Measurements from ENCODE around the gene CD80. TPM values are rescaled to one million over a fixed set of nuclear protein-coding genes. Genes with fewer than 3 reads are reported as not detected.

Gene CD80
- total RNA-seq, 1 experiment from 2014 or later = not detected

DNA sequence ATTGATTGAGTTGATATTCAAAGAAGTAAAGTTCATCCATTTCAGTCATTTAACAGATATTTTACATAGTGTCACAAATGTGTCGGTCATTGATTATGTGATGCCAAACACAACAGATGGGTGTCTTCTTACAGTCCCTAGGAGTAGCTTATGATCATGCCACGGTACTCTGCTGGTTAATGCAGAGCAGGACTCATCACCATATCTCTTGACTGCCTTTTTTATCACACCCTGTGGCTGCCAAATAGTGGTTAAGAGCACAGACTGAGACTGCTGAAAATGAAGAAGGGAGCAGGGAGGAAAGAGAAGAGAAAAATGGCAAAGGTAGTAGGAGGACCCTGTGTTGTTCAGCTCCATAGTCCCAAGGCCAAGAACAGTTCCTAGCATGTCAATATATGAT lies 73.9 kb downstream of the CD80 start:
- POLR2A ChIA-PET (ENCODE audit: low non-redundant PET) = no interaction called here
- intact Hi-C loops (cut with micrococcal nuclease; ENCODE audit: unreplicated experiment) = no loop called here
- no peak overlapping the region for H3K4me3 ChIP-seq (ENCODE audit: low read depth, low read length, poor library complexity, severe bottlenecking)
- no peak overlapping the region for H3K27ac ChIP-seq (ENCODE audit: low read depth, low read length, poor library complexity, severe bottlenecking)
- H3K27me3 ChIP-seq (replicated peaks; ENCODE audit: insufficient read depth, low read depth, low read length, poor library complexity) = no peaks in the 10 kb centered on the region
- no peaks in the 10 kb centered on the region for H3K4me1 ChIP-seq (ENCODE audit: insufficient read depth, low read length, poor library complexity, severe bottlenecking)
- no TSS peak for BruUV-seq (replicated peaks)
- no peak for TF ChIP-seq EZH2 (IDR thresholded peaks at IDR 0.05; ENCODE audit: borderline replicate concordance, low read depth, low read length, poor library complexity, severe bottlenecking)
- TF ChIP-seq, protein P1, sequence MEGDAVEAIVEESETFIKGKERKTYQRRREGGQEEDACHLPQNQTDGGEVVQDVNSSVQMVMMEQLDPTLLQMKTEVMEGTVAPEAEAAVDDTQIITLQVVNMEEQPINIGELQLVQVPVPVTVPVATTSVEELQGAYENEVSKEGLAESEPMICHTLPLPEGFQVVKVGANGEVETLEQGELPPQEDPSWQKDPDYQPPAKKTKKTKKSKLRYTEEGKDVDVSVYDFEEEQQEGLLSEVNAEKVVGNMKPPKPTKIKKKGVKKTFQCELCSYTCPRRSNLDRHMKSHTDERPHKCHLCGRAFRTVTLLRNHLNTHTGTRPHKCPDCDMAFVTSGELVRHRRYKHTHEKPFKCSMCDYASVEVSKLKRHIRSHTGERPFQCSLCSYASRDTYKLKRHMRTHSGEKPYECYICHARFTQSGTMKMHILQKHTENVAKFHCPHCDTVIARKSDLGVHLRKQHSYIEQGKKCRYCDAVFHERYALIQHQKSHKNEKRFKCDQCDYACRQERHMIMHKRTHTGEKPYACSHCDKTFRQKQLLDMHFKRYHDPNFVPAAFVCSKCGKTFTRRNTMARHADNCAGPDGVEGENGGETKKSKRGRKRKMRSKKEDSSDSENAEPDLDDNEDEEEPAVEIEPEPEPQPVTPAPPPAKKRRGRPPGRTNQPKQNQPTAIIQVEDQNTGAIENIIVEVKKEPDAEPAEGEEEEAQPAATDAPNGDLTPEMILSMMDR (conservative IDR thresholded peaks at IDR 0.05; ENCODE audit: low read depth, low read length) = no peak
- H3K36me3 ChIP-seq (ENCODE audit: insufficient read depth, low read length, poor library complexity, severe bottlenecking) = peaks cover 2% of the 10 kb centered on the region
- no peak for DNase-seq (ENCODE audit: low spot score)
- H3K9me3 ChIP-seq (ENCODE audit: low read depth, low read length, poor library complexity, severe bottlenecking) = no peaks in the 10 kb centered on the region
- CTCF ChIA-PET = interaction anchor here (1.2 kb wide), 1 partner anchor 66 kb away, joined by 3 read pairs; no protein-coding TSS in a partner anchor

DNA sequence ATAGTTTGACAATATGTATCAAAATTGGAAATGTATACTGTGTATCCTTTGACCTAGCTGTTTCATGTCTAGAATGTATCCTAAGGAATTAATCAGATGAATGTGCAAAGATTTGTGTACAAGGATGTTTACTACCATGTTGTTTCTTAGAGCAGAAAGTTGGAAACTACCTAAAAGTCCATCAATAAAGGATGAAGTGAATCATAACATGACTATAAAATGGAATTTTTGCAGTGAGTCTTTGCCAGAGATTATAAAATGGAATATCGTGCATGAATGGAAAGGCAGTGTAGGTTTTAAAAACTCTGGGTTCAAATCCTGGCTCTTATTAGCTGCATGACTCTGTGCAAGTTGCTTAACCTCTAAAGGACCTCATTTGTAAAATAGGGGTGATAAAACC lies 76.3 kb downstream of the CD80 start:
- DNase-seq (ENCODE audit: low spot score) = no peak
- BruUV-seq (replicated peaks) = no TSS peak
- Histone ChIP-seq H3K27me3 (replicated peaks; ENCODE audit: insufficient read depth, low read depth, low read length, poor library complexity) (no peaks in the 10 kb centered on the region), H3K36me3 (ENCODE audit: insufficient read depth, low read length, poor library complexity, severe bottlenecking) (peaks cover 2% of the 10 kb centered on the region), H3K27ac (ENCODE audit: low read depth, low read length, poor library complexity, severe bottlenecking) (no peak overlapping the region), H3K4me1 (ENCODE audit: insufficient read depth, low read length, poor library complexity, severe bottlenecking) (no peaks in the 10 kb centered on the region), H3K9me3 (ENCODE audit: low read depth, low read length, poor library complexity, severe bottlenecking) (no peaks in the 10 kb centered on the region), H3K4me3 (ENCODE audit: low read depth, low read length, poor library complexity, severe bottlenecking) (no peak overlapping the region)
- intact Hi-C loops (cut with micrococcal nuclease; ENCODE audit: unreplicated experiment) = no loop called here
- CTCF ChIA-PET = no interaction called here
- POLR2A ChIA-PET (ENCODE audit: low non-redundant PET) = no interaction called here
- TF ChIP-seq EZH2 (IDR thresholded peaks at IDR 0.05; ENCODE audit: borderline replicate concordance, low read depth, low read length, poor library complexity, severe bottlenecking) = no peak
- TF ChIP-seq, protein P1 (conservative IDR thresholded peaks at IDR 0.05; ENCODE audit: low read depth, low read length) = no peak

DNA sequence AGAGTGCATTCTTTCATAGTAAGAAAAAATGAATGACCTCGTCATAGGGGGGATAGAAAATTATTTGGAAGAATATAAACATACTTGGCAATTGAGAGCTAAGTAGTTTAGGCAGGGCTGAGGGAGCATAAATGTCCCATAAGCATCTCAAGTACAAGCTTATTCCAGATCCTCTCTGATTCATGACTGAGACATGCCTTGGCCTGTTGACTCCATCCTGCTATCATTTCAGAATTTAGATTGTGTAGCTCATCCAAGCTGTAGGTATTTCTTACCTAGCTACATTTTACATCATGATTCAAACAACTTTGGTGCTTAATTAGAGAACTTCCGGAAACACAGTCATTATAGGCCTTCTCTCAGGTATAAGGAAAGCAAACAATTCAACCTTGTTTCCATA lies 78.3 kb downstream of the CD80 start:
- ChIA-PET POLR2A (ENCODE audit: low non-redundant PET) (no interaction called here), CTCF (no interaction called here)
- intact Hi-C loops (cut with micrococcal nuclease; ENCODE audit: unreplicated experiment) = no loop called here
- no peaks in the 10 kb centered on the region for H3K27me3 ChIP-seq (replicated peaks; ENCODE audit: insufficient read depth, low read depth, low read length, poor library complexity)
- TF ChIP-seq EZH2 (IDR thresholded peaks at IDR 0.05; ENCODE audit: borderline replicate concordance, low read depth, low read length, poor library complexity, severe bottlenecking) = no peak
- TF ChIP-seq, protein P1 (conservative IDR thresholded peaks at IDR 0.05; ENCODE audit: low read depth, low read length) = no peak
- H3K27ac ChIP-seq (ENCODE audit: low read depth, low read length, poor library complexity, severe bottlenecking) = no peak overlapping the region
- H3K4me3 ChIP-seq (ENCODE audit: low read depth, low read length, poor library complexity, severe bottlenecking) = no peak overlapping the region
- BruUV-seq (replicated peaks) = no TSS peak
- no peaks in the 10 kb centered on the region for H3K4me1 ChIP-seq (ENCODE audit: insufficient read depth, low read length, poor library complexity, severe bottlenecking)
- peaks cover 2% of the 10 kb centered on the region for H3K36me3 ChIP-seq (ENCODE audit: insufficient read depth, low read length, poor library complexity, severe bottlenecking)
- no peaks in the 10 kb centered on the region for H3K9me3 ChIP-seq (ENCODE audit: low read depth, low read length, poor library complexity, severe bottlenecking)
- DNase-seq (ENCODE audit: low spot score) = no peak

Other genes starting within 250 kb of the CD80 start
- 37.0 and 39.7 TPM in 2 replicates for gene TMEM39A, start 96.0 kb downstream of the CD80 start, total RNA-seq (2021)
- 22.7 and 28.7 TPM in 2 replicates for gene POGLUT1, start 90.7 kb downstream of the CD80 start, total RNA-seq (2021)
- 96.7 and 97.8 TPM in 2 replicates for gene TIMMDC1, start 61.1 kb downstream of the CD80 start, total RNA-seq (2021)
- 0.37 TPM in 2 replicates for gene ADPRH, start 19.9 kb upstream of the CD80 start, total RNA-seq (2021)
- not detected in 2 replicates for gene PLA1A, start 38.3 kb upstream of the CD80 start, total RNA-seq (2021)
- 0.72 and 0.99 TPM in 2 replicates for gene POPDC2, start 101.0 kb upstream of the CD80 start, total RNA-seq (2021)
- gene COX17, start 117.8 kb upstream of the CD80 start, total RNA-seq (2021) = 42.6 and 49.7 TPM in 2 replicates
- gene CFAP91, start 143.4 kb upstream of the CD80 start, total RNA-seq (2021) = 0.68 and 0.75 TPM in 2 replicates
- gene NR1I2, start 222.5 kb upstream of the CD80 start, total RNA-seq (2021) = not detected in 2 replicates